GM19372 (cell line): ENCODE data around the gene OR2A14.
"Not testable (repeated sequence)": the region's sequence is repeated elsewhere in the genome, so short reads cannot be mapped to it uniquely, and the experiment has no call there.

Experiments used
- ATAC-seq: cut with Tn5 transposase; IDR thresholded peaks from one replicate; pipeline ENCODE4 v1.9.1; 2021; ENCODE audit warnings: mild to moderate bottlenecking, low read depth, moderate library complexity; ENCODE audit not compliant: unreplicated experiment

The OR2A14 gene

GRCh38 chr7:144122876-144123275 is at the start of gene OR2A14:
TSS of gene OR2A14 (plus strand) at chr7:144123176. CDS start at chr7:144129113, 5,937 bp downstream.
- ATAC-seq, result no peak

GRCh38 chr7:144074374-144074773 is 48.6 kb upstream of the OR2A14 start:
- no peak for ATAC-seq

- ATAC-seq, result no peak
Measured at GRCh38 chr7:144085978-144086377, 37.0 kb upstream of the OR2A14 start, which contains the start of gene OR2A12. TSS of gene OR2A12 (plus strand) at chr7:144086278. CDS start at chr7:144095108, 8,830 bp downstream.

GRCh38 chr7:144086730-144087129 is 36.2 kb upstream of the OR2A14 start:
- ATAC-seq, result no peak

- no peak for ATAC-seq
Measured at GRCh38 chr7:144087230-144087629, 35.7 kb upstream of the OR2A14 start.

GRCh38 chr7:144090667-144091066 is 32.3 kb upstream of the OR2A14 start:
- ATAC-seq, result no peak

GRCh38 chr7:144098776-144099175 is 24.2 kb upstream of the OR2A14 start:
- no peak for ATAC-seq

- ATAC-seq, result no peak
Measured at GRCh38 chr7:144100607-144101006, 22.4 kb upstream of the OR2A14 start.

- no peak for ATAC-seq
Measured at GRCh38 chr7:144102041-144102440, 20.9 kb upstream of the OR2A14 start.

- no peak for ATAC-seq
Measured at GRCh38 chr7:144105211-144105610, 17.8 kb upstream of the OR2A14 start.

GRCh38 chr7:144109283-144109682 is 13.7 kb upstream of the OR2A14 start, which contains the start of gene OR2A2:
TSS of gene OR2A2 (plus strand) at chr7:144109583. CDS start at chr7:144109583, 0 bp downstream.
- ATAC-seq, result no peak

- ATAC-seq, result no peak
Measured at GRCh38 chr7:144110272-144110671, 12.7 kb upstream of the OR2A14 start.

GRCh38 chr7:144113651-144114050 is 9.3 kb upstream of the OR2A14 start:
- ATAC-seq, result no peak

GRCh38 chr7:144118341-144118740 is 4.6 kb upstream of the OR2A14 start:
- ATAC-seq, result no peak

- peak; percentile 100 for ATAC-seq
Measured at GRCh38 chr7:144127714-144128334, 4.8 kb downstream of the OR2A14 start.

GRCh38 chr7:144129601-144130000 is 6.6 kb downstream of the OR2A14 start:
- not testable (repeated sequence) for ATAC-seq

- no peak for ATAC-seq
Measured at GRCh38 chr7:144130730-144131129, 7.8 kb downstream of the OR2A14 start.

- no peak for ATAC-seq
Measured at GRCh38 chr7:144132262-144132661, 9.3 kb downstream of the OR2A14 start.

- ATAC-seq, result no peak
Measured at GRCh38 chr7:144133307-144133706, 10.3 kb downstream of the OR2A14 start.

- no peak for ATAC-seq
Measured at GRCh38 chr7:144134116-144134515, 11.1 kb downstream of the OR2A14 start.

GRCh38 chr7:144137501-144137900 is 14.5 kb downstream of the OR2A14 start:
- no peak for ATAC-seq

GRCh38 chr7:144142187-144142586 is 19.2 kb downstream of the OR2A14 start:
- ATAC-seq, result no peak

GRCh38 chr7:144144426-144144825 is 21.4 kb downstream of the OR2A14 start:
- no peak for ATAC-seq
